HCT116 (cell line): ENCODE results near the gene GHR. TPM values are rescaled to one million over a fixed set of nuclear protein-coding genes. Genes with fewer than 3 reads are reported as not detected.

Experiments used
- ATAC-seq: fragments of 200-7000 bp; cut with Tn5 transposase; 2 replicates; pipeline ENCODE4 v1.9.1; 2020; ENCODE audit warnings: mild to moderate bottlenecking, moderate library complexity
- BruUV-seq: library from RNA; stranded (reverse); fragments of 400-500 nt; replicated peaks from 2 replicates; lab custom pipeline; 2021; lab: Mats Ljungman, UMichigan
- CTCF ChIA-PET: fragments of 300-600 bp; sonication (Branson Sonifier 250); formaldehyde crosslinking; loops from one replicate; lab custom pipeline; 2021; ENCODE audit warnings: antibody characterized with exemption; lab: Charles Lee
- POLR2A ChIA-PET: fragments of 300-600, 350-600 bp; sonication (Branson Sonifier 250); formaldehyde crosslinking; loops from one replicate; lab custom pipeline; 2021; ENCODE audit warnings: antibody characterized with exemption; lab: Charles Lee
- RAD21 ChIA-PET, 2 experiments: fragments of 300-600 bp; sonication (Branson Sonifier 250); formaldehyde crosslinking; loops; one replicate each; lab custom pipeline; 2023; ENCODE audit warnings: low total read pairs in 2 of 2; ENCODE audit not compliant: uncharacterized antibody in 2 of 2, unreplicated experiment in 2 of 2, low non-redundant PET in 1 of 2; lab: Charles Lee
- DNase-seq: peaks from one replicate; pipeline ENCODE4 v3.0.0-alpha.2; 2010; ENCODE audit warnings: low read depth, low spot score
- H2AFZ ChIP-seq: fragments of 200-600 bp; shearing (Covaris generic), sonication (generic); 2 replicates; pipeline ENCODE4 v1.6.1; 2017; ENCODE audit warnings: low read depth, mixed run types, mixed read lengths, antibody characterized with exemption, low read length; ENCODE audit not compliant: poor library complexity, severe bottlenecking
- H3K27ac ChIP-seq: 2 replicates; pipeline ENCODE4 v1.5.1; 2012; ENCODE audit warnings: low read depth, low read length
- H3K27me3 ChIP-seq: fragments of 200-600 bp; sonication (generic); 2 replicates; pipeline ENCODE4 v1.6.1; 2016; ENCODE audit warnings: mixed run types, low read length, mixed read lengths; ENCODE audit not compliant: insufficient read depth
- H3K36me3 ChIP-seq, 2 experiments: fragments of 200-500 bp in 1 of 2; fragments of 200-600 bp in 1 of 2; sonication (Bioruptor generic) in 1 of 2; sonication (generic) in 1 of 2; 2 replicates each; pipeline versions ENCODE4 v1.5.1 to v1.6.1; 2014 to 2016; ENCODE audit warnings: low read length in 2 of 2, inconsistent platforms in 1 of 2, mixed read lengths in 1 of 2, mixed run types in 1 of 2; ENCODE audit not compliant: insufficient read depth in 2 of 2, control insufficient read depth in 1 of 2
- H3K4me1 ChIP-seq, 2 experiments: fragments of 200-600 bp in 1 of 2; sonication (generic) in 1 of 2; 2 replicates each; pipeline versions ENCODE4 v1.5.1 to v1.6.1; 2012 to 2017; ENCODE audit warnings: low read length in 2 of 2, inconsistent platforms in 1 of 2, mild to moderate bottlenecking in 1 of 2, mixed read lengths in 1 of 2, mixed run types in 1 of 2, moderate library complexity in 1 of 2; ENCODE audit not compliant: insufficient read depth in 2 of 2, control insufficient read depth in 1 of 2
- H3K4me2 ChIP-seq: fragments of 200-600 bp; sonication (generic); 2 replicates; pipeline ENCODE4 v1.6.1; 2017; ENCODE audit warnings: mixed run types, low read length, mixed read lengths
- H3K4me3 ChIP-seq, 2 experiments: fragments of 200-600 bp in 1 of 2; sonication (generic) in 1 of 2; replicated peaks in 1 of 2; 2 replicates each; pipeline ENCODE4 v1.5.1; 2011 to 2016; ENCODE audit warnings: low read length in 2 of 2, control low read depth in 1 of 2, low read depth in 1 of 2, mild to moderate bottlenecking in 1 of 2, mixed read lengths in 1 of 2, mixed run types in 1 of 2
- H3K79me2 ChIP-seq: fragments of 200-600 bp; sonication (generic); 2 replicates; pipeline ENCODE4 v1.6.1; 2017; ENCODE audit warnings: mild to moderate bottlenecking, mixed run types, low read length, moderate library complexity, mixed read lengths; ENCODE audit not compliant: insufficient read depth
- H3K9ac ChIP-seq: fragments of 200-600 bp; sonication (generic); 2 replicates; pipeline ENCODE4 v1.6.1; 2016; ENCODE audit warnings: low read length, mixed read lengths
- H3K9me2 ChIP-seq: fragments of 200-600 bp; sonication (generic), shearing (Covaris generic); 2 replicates; pipeline ENCODE4 v1.6.1; 2017; ENCODE audit warnings: mixed run types, mild to moderate bottlenecking, moderate library complexity; ENCODE audit not compliant: insufficient read depth
- H3K9me3 ChIP-seq, 2 experiments: fragments of 200-500 bp in 1 of 2; fragments of 200-600 bp in 1 of 2; sonication (Bioruptor generic) in 1 of 2; sonication (generic) in 1 of 2; 2 replicates each; pipeline ENCODE4 v1.6.1; 2014 to 2017; ENCODE audit warnings: low read length in 2 of 2, mixed read lengths in 2 of 2, inconsistent platforms in 1 of 2, low read depth in 1 of 2, mild to moderate bottlenecking in 1 of 2, mixed run types in 1 of 2, moderate library complexity in 1 of 2; ENCODE audit not compliant: control insufficient read depth in 1 of 2, insufficient read depth in 1 of 2
- H4K20me1 ChIP-seq: fragments of 200-600 bp; sonication (generic), shearing (Covaris generic); 2 replicates; pipeline ENCODE4 v1.6.1; 2017; ENCODE audit warnings: mixed run types, mild to moderate bottlenecking, moderate library complexity; ENCODE audit not compliant: insufficient read depth
- CBX3 ChIP-seq: IDR thresholded peaks from 2 replicates; pipeline ENCODE4 v1.6.1; 2012; ENCODE audit warnings: low read depth
- CEBPB ChIP-seq: IDR thresholded peaks from 2 replicates; pipeline ENCODE4 v1.6.1; 2012; ENCODE audit warnings: low read depth
- EZH2 ChIP-seq: fragments of 200-600 bp; sonication (generic); IDR thresholded peaks from 2 replicates; pipeline ENCODE4 v1.6.1; 2017; ENCODE audit warnings: antibody characterized with exemption, mixed run types
- JUND ChIP-seq: IDR thresholded peaks from 2 replicates; pipeline ENCODE4 v1.6.1; 2012
- POLR2A ChIP-seq: IDR thresholded peaks from 2 replicates; pipeline ENCODE4 v1.7.0; 2011; ENCODE audit warnings: borderline replicate concordance; ENCODE audit not compliant: insufficient read depth, insufficient read length; ENCODE audit errors: extremely low read depth
- POLR2AphosphoS5 ChIP-seq: IDR thresholded peaks from 2 replicates; pipeline ENCODE4 v1.6.1; 2011; ENCODE audit warnings: mild to moderate bottlenecking, low read depth, low read length, moderate library complexity
- SIN3A ChIP-seq: IDR thresholded peaks from 2 replicates; pipeline ENCODE4 v1.6.1; 2012; ENCODE audit warnings: low read depth
- SRF ChIP-seq: IDR thresholded peaks from 2 replicates; pipeline ENCODE4 v1.6.1; 2012; ENCODE audit warnings: low read depth
- TCF7L2 ChIP-seq: IDR thresholded peaks from 2 replicates; pipeline ENCODE4 v1.7.0; 2011; ENCODE audit warnings: borderline replicate concordance, inconsistent platforms; ENCODE audit not compliant: insufficient read depth, insufficient read length; ENCODE audit errors: extremely low read depth
- ZBTB33 ChIP-seq: IDR thresholded peaks from 2 replicates; pipeline ENCODE4 v1.6.1; 2011; ENCODE audit warnings: mild to moderate bottlenecking, low read length, moderate library complexity; ENCODE audit not compliant: insufficient replicate concordance; ENCODE audit errors: extremely low read depth
- ZFX ChIP-seq: fragments of 450-650 bp; IDR thresholded peaks from 2 replicates; pipeline ENCODE4 v1.6.1; 2017
- ZNF274 ChIP-seq: fragments of 200-500 bp; sonication (Bioruptor generic); IDR thresholded peaks from 2 replicates; pipeline ENCODE4 v1.6.1; 2014; ENCODE audit warnings: mild to moderate bottlenecking, low read depth, low read length, inconsistent platforms
- intact Hi-C: fragments of 100-400 bp; cut with micrococcal nuclease; formaldehyde crosslinking; loops from 2 replicates; pipeline ENCODE4 v1.10.0; 2022
- total RNA-seq: library from RNA; stranded (reverse); gene quantifications from one replicate; pipeline ENCODE4 v1.2.1, GENCODE V29; 2021; ENCODE audit not compliant: unreplicated experiment
- TF ChIP-seq, protein P1 (sequence below), 3 experiments: fragments of 200-600 bp in 1 of 3; sonication (generic) in 1 of 3; IDR thresholded peaks in 2 of 3; conservative IDR thresholded peaks in 1 of 3; 2 replicates each; pipeline ENCODE4 v1.5.1; 2012 to 2017; ENCODE audit warnings: low read depth in 2 of 3, low read length in 2 of 3, antibody characterized with exemption in 1 of 3, borderline replicate concordance in 1 of 3, control low read depth in 1 of 3, mild to moderate bottlenecking in 1 of 3, mixed read lengths in 1 of 3, mixed run types in 1 of 3, moderate library complexity in 1 of 3; ENCODE audit not compliant: insufficient read depth in 1 of 3

The GHR gene
- total RNA-seq, 1 experiment from 2014 or later, result not detected

DNA sequence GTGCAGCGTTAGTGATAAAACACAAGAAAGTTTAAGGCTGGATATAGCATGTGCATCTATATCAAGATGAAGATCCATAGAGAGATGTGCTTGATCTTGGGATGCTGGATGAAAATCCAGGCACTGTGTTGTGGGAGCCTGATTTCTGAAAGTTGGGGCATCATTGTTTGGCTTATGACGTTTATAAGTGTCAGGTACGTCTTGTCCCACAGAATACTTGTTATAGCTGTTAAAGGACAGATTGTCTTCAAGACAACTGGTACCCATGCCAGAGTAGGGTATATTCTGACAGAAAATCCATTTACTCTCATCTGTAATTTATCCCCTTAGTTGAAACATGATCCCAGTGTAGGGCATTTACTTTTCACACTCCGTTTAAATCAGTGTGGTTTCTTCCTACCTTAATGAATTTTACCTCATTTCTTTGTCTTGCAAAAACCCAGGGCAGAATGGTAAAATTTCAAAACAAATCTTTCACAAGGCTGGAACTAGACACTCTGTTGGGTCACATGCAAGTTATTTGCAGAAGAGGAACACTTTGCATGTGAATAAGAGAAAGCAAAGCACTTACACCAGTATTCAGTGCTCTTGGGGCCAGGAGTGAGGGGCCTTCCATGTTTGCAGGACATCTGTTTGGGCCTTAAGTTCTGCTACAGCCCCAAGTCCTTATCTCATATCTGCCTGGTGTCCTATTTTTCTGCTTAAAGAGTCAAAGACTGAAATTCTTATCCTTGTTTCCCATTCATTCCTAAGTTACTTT is 73.3 kb downstream of the GHR start:
- Histone ChIP-seq H3K27ac (no peak overlapping the region), H3K4me1 (no peaks in the 10 kb centered on the region), H3K9ac (no peak overlapping the region), H4K20me1 (no peaks in the 10 kb centered on the region), H2AFZ (no peak overlapping the region), H3K9me3 (no peaks in the 10 kb centered on the region), H3K4me2 (no peak overlapping the region), H3K27me3 (no peaks in the 10 kb centered on the region), H3K4me3 (no peak overlapping the region), H3K9me2 (no peaks in the 10 kb centered on the region), H3K79me2 (no peaks in the 10 kb centered on the region), H3K36me3 (no peaks in the 10 kb centered on the region)
- POLR2A ChIA-PET, result no interaction called here
- no peak for TF ChIP-seq ZNF274
- no peak for TF ChIP-seq ZBTB33
- no peak for TF ChIP-seq POLR2AphosphoS5
- TF ChIP-seq TCF7L2, result no peak
- no peak for TF ChIP-seq CBX3
- no peak for TF ChIP-seq EZH2
- TF ChIP-seq CEBPB, result no peak
- no peak for TF ChIP-seq POLR2A
- TF ChIP-seq ZFX, result no peak
- TF ChIP-seq, protein P1, sequence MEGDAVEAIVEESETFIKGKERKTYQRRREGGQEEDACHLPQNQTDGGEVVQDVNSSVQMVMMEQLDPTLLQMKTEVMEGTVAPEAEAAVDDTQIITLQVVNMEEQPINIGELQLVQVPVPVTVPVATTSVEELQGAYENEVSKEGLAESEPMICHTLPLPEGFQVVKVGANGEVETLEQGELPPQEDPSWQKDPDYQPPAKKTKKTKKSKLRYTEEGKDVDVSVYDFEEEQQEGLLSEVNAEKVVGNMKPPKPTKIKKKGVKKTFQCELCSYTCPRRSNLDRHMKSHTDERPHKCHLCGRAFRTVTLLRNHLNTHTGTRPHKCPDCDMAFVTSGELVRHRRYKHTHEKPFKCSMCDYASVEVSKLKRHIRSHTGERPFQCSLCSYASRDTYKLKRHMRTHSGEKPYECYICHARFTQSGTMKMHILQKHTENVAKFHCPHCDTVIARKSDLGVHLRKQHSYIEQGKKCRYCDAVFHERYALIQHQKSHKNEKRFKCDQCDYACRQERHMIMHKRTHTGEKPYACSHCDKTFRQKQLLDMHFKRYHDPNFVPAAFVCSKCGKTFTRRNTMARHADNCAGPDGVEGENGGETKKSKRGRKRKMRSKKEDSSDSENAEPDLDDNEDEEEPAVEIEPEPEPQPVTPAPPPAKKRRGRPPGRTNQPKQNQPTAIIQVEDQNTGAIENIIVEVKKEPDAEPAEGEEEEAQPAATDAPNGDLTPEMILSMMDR (IDR thresholded peaks at IDR 0.05 in 2 of 3, conservative IDR thresholded peaks at IDR 0.05 in 1 of 3; ENCODE audit: borderline replicate concordance in 1 of 3, insufficient read depth in 1 of 3, low read depth in 2 of 3, low read length in 2 of 3), result no peak
- TF ChIP-seq SIN3A, result no peak
- TF ChIP-seq JUND, result no peak
- TF ChIP-seq SRF, result no peak
- CTCF ChIA-PET, result no interaction called here
- DNase-seq (no peak), ATAC-seq (no peak)
- no TSS peak for BruUV-seq
- RAD21 ChIA-PET, result no interaction called here
- intact Hi-C loops, result no loop called here
